ENCODE measurements around the gene HRH2. TPM values are rescaled to one million over a fixed set of nuclear protein-coding genes. Genes with fewer than 3 reads are reported as not detected.

The HRH2 gene
- total RNA-seq, 1 experiment from 2014 or later, result not detected

Other genes starting within 250 kb of the HRH2 start
- 10.0 and 14.0 TPM in 2 replicates for gene DRD1, start 213.9 kb upstream of the HRH2 start, total RNA-seq (2014; rRNA removed; shearing (Covaris generic))
- 147 and 207 TPM in 2 replicates for gene SFXN1, start 179.5 kb upstream of the HRH2 start, total RNA-seq (2014; rRNA removed; shearing (Covaris generic))
- not detected in 2 replicates for gene CPLX2, start 213.5 kb downstream of the HRH2 start, total RNA-seq (2014; rRNA removed; shearing (Covaris generic))

Data from SJSA1 (cell line).